Measurements from ENCODE around the gene PARD3B. TPM values are rescaled to one million over a fixed set of nuclear protein-coding genes. Genes with fewer than 3 reads are reported as not detected.

Gene PARD3B
- total RNA-seq, 1 donor from 2014 or later: 16.4 TPM

DNA sequence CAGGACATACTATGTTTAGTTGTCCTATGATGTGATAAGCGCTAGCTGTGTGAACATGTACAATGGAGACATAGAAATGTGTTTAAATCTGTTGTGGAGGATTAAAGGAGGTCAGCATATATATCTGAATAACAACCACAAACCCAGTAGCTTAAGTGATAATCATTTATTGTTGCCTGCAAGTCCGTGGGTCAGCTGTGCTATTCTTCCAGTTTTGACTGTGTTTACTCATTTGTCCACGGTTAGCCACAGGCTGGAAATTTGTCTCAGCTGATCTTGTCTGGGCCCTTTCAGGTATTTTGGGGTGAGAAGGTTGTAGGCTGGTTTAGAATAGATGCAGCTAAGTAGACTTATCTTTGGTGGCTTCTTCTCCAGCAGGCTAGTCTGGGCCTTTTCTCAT is 110.4 kb downstream of the PARD3B start:
- DNase-seq (ENCODE audit: low read depth): no peak

DNA sequence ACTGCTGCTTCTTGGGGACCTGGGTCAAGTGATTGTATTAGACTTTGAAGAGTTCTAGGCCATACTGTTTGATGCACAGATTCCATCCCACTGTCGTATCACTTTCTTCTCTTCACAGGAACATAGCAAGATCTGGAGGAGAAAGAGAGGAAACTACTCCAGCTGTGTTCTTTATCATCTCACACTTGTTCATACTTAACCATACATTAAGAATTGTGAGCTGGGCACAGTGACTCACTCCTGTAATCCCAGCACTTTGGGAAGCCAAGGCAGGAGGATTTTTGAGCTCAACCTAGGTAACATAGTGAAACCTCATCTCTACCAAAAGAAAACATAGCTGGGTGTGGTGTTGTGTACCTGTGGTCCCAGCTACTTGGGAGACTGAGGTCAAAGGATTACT is 111.7 kb downstream of the PARD3B start:
- DNase-seq (ENCODE audit: low read depth): no peak

DNA sequence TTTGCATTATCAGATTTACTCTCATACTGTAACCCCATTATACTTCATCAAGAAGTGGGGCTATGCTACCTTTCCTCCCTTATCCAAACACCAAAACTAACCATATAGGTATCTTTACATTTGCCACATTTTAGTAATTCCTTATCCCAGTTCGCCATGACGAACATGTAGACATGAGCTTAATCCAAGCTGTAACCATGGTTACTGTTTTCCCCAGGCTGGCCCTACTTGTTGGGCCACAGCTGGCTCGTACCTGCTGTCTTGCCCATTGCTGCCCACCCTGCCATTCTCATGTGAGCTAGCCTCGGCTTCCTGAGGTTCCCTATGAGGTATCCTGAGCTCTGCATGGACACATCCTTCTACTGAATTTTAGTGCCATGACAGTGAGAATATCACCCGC is 117.7 kb downstream of the PARD3B start:
- no peak for DNase-seq (ENCODE audit: low read depth)

DNA sequence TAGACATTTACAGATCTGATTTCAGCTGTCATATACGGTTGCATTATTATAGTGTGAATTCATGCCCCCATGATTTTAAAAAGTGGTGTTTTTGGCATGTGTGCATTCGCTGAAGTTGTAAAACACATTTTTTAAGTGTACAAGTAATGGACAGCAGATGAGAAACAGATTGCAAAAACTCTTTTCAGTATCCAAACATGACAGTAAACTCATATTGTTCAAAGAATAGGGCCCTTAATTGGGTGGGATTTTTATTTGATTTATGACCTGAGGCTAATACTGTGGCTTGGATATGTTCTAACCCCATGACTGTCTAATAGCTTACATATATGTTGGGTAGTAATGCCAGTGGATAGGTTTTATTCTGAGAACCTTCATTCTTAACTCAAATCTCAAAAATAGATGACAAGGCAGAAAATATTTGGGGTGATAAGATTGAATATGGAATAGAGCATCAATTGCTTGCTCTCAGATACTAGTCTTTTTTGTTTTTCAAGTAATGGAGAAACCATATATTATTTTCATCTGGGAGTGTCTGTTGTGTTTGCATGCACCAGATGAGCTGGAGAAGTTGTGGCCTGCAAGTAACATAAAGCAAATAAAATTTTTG is 118.6 kb downstream of the PARD3B start:
- no peak for DNase-seq (ENCODE audit: low read depth)

DNA sequence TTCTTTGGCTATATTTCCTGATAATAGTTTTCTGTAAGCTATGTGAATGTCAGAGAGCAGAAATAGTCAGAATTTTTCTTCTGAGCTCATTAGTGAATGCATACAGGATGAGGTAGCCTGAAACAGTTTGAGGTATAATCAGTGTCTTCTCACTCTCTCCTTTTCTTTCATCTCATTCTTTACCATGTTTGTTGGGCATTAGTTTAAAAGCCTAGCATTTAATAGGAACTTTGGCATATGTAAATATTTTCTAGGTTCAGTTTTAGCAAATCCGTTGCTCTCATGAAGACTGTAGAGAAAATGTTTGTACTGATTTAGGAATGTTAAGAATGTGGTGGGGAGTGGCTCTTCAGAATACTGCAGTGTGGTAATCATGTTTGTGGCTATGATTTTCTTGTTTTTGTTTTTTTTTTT is 119.4 kb downstream of the PARD3B start:
- DNase-seq (ENCODE audit: low read depth): peak; percentile 91

DNA sequence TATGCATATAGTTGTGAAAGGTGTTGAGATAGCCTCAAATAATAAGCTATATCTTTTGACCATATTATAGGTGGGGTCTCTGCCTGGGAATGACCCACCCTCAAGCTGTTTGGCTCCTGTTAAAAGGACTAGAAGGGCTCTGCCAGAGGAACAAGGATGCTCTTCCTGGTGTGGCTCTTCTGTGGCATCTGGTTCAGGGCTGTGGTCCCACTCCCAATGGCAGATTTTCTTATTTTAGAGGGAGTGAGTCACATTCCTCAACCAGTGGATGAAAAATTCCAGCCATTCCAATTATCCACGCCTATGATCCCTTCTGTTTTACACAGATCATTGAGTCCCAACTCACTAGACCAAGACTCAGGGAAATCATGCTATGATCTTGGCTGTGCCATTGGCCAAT is 119.9 kb downstream of the PARD3B start:
- peak; percentile 97 for DNase-seq (ENCODE audit: low read depth)

DNA sequence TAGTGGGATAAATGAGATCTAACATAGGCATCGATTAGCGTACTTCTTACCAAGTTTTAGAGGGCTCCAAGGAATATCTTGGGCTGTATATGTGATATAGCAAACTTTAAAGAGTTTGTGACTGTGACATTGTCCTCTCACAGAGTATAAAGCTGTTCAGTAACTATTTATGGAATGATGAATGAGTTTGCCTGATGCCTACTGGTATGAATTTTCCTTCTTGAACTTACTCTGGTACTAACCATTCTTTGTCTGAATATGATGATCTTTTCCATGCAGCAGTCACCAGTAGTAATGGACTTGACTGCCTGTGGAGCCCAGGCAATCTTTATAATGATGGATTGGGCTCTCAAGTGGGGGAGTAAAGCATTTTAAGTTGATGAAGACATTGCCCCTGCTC is 120.5 kb downstream of the PARD3B start:
- no peak for DNase-seq (ENCODE audit: low read depth)

DNA sequence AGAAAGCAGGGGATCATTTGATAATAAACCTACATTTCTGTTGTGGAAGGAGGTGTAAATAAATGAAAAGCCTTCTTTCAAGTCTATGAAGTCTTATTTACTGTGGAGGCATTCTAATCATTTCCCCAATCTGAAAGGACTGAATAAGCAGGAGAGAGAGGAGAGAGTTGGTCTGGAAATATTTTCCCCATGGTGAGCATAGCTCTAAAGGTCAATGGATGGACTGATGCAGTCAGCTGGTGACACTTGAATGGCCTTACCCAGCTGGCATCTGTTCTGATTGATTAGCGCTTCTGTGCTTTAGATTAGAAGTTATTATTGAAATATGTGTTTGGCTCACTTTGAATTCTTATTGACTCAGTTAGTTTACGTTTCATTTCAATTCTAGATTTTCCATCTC is 122.7 kb downstream of the PARD3B start:
- no peak for DNase-seq (ENCODE audit: low read depth)

DNA sequence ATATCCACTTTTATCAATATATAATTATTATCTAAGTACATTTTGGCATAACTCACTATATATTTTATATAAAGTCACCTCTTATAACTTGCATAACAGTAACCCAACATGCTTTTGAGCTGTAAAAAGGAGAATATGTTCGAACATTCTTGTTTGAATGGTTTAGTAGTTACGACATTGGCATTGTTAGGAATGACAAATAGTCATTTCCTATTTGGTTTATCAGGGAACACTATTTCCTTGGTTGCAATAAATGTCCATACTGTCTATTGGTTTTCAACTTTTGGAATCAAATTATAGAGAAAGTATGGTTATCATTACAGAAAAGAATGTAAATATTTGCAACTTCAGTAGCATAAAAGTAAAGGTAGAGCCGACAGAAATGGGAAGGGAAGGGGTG is 124.1 kb downstream of the PARD3B start:
- DNase-seq (ENCODE audit: low read depth): peak; percentile 16

DNA sequence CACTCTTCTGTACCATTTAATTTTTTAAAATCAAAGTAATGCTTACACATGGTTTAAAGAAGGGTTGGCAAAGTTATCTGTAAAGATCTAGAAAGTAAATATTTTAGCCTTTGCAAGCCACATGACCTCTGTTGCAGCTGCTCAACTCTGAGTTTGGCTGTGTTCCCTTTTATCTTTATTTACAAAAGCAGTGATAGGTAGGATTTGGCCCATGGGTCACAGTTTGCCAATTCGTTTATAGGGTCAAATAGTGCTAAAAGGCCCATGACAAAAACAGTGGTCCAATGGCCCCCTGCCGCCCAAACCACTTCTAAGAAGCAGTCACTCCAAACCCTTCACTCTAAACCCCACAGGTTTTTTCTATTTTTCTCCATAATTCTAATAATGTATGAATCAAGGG is 124.8 kb downstream of the PARD3B start:
- no peak for DNase-seq (ENCODE audit: low read depth)

DNA sequence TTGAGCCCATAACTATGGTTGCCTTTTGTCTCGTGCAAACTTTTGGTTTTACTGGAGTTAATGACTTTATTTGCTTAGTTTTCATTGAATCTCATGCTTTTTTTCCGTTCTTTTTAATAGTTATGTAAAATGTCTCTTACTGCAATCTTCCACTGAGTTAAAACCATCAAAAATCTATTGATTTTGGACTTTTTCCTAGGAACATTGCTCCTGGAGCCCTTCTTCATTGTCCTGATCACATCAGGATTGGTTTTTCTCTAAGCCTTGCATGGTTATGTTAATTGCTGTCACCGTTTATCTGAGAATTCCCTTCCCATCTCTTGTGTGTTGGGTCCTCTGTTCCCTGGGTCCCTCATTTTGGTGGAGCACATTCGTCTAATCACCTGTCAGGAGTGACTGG is 125.5 kb downstream of the PARD3B start:
- DNase-seq (ENCODE audit: low read depth): no peak

DNA sequence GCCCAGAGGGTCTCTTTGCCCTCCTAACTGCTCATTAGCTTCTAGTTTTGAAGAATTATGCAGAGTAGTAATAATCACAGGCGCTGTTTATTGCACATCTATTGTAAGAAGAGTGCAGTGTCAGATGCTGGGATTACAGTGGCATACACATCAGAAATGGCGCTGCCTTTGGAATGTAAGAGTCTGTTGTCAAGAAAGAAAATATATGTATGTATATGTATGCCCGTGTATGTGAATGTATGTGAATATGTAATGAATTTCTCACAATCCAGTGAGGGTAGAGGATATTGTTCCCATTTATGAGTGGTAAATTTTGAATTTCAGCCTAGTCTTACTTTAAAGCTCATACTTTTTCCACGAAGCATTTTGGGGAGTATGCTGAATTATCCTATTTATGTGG is 127.5 kb downstream of the PARD3B start:
- no peak for DNase-seq (ENCODE audit: low read depth)

DNA sequence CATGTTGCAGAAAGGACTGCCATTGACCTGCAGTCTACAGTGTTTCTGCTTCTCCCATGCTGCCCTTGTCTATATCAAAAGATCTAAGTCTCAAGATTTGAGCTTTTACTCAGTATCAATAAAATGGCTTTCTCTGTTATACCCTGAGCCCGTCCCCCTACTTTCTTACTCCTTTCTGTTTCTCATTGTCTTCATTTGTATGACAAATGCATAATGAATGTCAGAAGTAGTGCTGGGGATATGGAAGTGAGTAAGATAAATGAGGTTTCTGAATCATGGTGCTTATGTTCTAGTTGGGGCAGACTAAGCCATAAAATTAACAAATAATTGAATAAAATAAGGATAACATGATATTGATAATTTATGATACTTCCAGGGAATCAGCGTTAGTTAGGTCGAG is 128.6 kb downstream of the PARD3B start:
- DNase-seq (ENCODE audit: low read depth): peak; percentile 74

DNA sequence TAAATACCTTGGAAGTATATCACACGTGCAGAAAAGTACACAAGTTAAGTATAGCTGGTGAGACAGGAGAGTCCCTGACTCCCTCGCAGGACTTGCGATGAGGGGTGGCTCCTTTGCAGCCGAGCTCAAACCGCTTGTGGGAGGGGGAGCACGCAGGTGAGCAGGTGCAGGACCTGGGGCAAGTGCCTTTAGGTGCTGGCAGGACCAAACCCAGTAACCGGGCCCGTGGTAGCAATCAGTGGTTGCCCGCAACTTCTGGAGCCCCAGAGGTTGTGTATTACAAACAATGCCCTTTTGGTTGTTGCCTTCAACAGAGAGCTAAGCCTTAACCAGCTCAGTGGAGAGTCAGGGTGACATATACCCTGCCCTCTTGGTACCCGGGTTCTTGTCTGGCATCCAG is 132.8 kb downstream of the PARD3B start:
- DNase-seq (ENCODE audit: low read depth): no peak

DNA sequence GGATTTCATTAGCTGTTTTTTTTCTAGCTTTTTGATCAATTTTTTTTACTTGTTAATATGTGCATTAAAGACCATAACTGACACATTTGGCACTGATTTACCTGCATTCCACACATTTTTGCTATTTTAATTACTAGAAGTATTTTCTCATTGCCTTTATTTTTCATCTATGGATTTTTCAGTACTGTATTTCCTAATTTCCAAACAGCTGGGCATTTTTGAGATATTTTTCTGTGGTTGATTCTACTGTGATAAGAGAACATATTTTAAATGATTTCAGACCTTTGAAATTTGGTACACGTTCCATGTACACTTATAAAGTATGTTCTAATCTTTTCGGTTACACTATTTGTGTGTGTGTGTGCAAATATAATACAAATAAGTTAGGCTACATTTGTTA is 135.3 kb downstream of the PARD3B start:
- DNase-seq (ENCODE audit: low read depth): no peak

DNA sequence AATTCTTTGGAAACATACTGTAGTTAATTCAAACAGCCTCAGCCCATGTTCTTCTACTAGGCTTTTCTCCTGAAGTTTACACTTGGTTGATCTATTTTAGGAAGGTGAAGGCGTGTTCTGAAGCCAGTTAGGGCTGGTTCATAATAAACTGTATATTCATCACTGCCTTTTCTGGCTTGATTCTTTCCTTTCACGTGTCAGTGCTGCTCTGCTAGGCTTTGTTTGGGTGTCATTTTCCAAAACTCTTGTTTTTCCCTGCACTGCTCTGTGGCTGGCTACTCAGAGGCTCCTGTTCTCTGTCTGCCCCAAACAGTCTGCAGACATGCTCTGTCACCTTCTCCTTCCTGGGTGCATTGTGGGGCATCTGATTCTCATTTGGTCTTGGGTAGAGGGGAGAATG is 136.1 kb downstream of the PARD3B start:
- peak; percentile 46 for DNase-seq (ENCODE audit: low read depth)

DNA sequence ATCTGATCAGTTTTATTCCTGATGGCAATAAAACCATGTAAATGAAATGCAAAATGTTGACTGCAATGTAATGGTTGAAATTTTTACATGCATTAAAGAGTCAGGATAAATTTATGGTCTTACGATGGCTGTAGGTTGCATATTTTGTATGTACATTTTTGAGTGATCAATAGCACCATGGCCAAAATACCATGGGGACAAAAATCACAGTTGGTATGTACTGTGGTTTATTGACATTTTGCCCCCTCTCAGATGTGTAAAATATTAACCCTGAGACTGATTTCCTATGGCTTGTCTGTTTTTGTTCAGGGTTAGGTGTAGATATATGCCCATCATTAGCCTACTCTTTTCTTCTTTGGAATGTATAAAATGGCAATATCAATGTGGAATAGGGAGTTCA is 138.1 kb downstream of the PARD3B start:
- DNase-seq (ENCODE audit: low read depth): no peak

DNA sequence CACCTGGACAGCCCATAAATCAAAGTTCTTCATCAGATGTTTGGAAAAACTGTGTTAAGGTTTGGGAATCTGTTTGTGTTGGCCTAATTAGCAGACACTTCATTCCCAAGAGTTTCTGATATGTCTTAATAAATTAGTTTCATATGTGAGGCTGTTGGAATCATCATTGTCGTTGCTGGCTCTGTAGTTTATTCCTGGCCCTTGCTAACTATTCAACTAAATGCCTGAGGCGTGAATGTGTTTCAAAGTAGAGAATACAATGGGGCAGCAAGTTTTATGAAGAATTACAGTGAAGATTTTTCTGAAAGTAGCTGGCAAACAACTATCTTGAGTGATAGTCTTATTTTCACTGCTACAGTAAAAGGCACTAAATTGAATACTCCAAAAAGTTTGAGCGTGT is 141.1 kb downstream of the PARD3B start:
- DNase-seq (ENCODE audit: low read depth): no peak

DNA sequence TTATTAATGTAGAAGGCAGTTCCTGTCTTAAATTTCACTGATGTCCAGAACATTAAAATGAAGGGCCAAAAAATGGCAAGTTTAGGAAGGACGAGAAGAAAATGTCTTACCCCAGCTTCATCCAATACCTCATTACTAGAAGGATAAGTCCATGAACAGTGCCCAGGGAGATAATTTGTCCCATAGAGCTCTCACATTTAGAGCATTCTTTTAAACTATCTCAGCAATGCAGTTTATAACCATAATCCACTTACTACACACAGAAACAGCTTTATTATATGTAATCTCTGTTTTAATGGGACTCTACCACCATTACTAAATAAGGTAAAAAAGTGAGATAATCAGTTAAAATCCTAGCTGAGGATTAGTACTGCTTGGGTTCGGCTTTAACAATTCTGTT is 142.5 kb downstream of the PARD3B start:
- no peak for DNase-seq (ENCODE audit: low read depth)

DNA sequence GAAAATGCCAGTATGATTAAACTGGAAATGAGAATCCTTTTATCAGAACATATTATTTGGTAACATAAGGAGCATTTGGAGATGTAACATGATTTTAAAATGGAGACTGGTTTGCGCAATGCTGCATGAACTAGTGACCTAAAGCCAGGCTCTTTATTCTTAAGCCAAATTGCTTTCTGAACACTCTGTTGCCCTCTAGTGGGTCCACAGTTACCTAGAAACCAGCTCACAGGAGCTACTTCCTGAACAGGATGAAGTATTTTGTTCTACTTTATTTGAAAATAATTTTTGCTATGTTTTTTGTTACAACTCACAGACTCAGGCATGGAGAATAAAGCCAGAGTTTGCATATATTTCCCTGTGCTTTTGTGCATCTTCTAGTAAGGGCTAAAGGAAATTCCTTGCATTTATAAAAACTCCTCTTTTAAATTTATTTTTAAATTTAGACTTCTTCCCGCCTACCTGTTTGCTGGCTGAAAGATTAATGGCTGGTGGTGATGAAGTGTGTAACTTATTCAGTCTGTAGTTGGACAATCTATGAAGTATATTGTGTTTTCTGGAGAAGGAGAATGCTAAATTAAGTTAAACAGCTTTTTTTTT is 146.7 kb downstream of the PARD3B start:
- peak; percentile 93 for DNase-seq (ENCODE audit: low read depth)

DNA sequence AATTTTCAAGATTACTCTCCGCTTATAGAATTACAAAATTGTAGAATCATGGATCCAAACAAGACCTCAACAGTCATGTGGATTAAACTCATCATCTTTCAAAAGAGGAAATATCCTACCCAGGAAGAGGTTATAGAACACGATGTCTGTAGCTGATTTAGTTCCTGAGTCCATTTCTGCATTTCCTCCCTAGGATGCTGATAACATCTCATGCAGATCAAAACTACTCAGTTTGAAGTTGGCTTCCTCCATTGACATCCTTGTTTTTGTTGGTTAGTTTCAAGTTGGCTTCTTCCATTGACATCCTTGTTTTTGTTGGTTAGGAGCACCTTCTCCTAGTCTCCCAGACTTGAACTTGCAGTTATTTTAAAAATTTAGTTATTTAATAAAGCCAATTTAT is 147.5 kb downstream of the PARD3B start:
- no peak for DNase-seq (ENCODE audit: low read depth)

DNA sequence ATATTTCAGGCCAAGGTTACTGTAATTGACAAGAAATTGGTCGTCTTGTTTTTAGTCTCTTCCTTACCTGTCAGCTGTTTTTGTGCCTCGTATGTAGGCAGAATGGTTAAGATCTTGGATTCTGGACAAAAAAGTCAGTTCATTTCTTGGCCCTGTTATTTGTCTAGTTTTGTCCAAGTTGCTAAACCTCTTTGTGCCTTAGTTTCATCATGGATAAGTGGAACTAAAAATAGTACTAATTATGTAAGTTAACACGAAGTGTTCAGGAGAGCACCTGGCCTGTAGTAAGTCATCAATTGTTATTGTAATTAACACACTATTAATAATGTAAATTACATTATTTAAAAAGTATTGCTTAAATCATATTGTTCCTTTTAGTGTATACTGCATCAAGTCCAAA is 148.0 kb downstream of the PARD3B start:
- no peak for DNase-seq (ENCODE audit: low read depth)

DNA sequence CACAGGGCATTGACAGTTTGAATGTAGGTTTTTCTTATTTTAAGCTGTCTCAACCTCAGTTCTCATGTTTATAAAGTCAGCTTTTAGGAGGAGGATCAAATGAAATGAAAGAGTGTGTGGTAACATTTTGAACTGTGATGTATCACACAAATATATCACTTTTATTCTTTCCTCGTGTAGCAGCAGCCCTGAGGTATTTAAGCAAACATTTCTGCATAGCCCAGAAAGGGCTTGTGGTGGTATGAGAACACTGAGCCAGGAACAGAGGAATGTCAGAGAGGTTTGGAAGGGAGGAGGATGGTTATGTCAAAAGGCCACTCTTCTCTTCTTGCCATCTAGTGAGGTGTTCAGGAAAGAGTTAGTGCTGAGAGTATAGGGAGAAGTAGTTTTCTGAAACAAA is 150.2 kb downstream of the PARD3B start:
- DNase-seq (ENCODE audit: low read depth): peak; percentile 55

DNA sequence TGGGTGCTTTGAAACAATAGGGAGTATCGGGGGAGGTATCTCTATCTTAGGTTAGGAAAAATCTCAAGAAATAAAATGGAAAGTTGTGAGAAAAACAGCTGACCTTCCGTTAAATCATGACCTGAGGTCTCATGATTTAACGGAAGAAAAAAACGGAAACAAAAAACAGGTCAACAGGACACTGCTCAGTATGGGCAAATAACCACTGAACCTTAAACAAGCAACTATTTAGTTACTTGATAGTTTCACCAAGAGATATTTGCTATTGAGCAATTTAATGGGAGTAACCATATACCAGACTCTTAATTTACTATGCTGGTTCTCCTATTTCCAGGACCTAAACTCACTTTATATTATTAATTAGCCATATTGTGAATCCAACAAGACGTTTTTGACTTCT is 150.8 kb downstream of the PARD3B start:
- DNase-seq (ENCODE audit: low read depth): peak; percentile 25
